ACHN (cell line): ENCODE data around the gene DOHH.
"Not testable (repeated sequence)": the region's sequence is repeated elsewhere in the genome, so short reads cannot be mapped to it uniquely, and the experiment has no call there.

Experiments
- DNase-seq: peaks from one replicate; pipeline ENCODE4 v3.0.0-alpha.2; 2015
- in situ Hi-C: cut with HindIII; loops from 2 replicates; pipeline ENCODE4 v1.10.0; 2017; ENCODE audit warnings: low sequenced_read_pairs, low pct_ligation_motif_present, low pct_unique_long_range_greater_than_20kb

DOHH gene

DNA sequence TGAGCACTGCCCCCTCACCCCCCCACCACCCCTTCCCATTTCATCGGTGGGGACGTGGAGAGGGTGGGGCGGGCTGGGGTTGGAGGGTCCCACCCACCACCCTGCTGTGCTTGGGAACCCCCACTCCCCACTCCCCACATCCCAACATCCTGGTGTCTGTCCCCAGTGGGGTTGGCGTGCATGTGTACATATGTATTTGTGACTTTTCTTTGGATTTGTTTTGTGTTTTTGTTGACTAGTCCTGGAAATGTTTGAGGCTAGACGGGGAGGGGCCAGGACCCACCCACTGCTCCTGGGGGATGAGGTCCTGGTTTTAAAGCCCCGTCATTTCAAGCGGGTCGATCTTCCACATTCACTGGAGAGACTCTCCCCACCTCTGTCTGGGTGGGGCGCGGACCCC lies 35.5 kb upstream of the DOHH start:
- in situ Hi-C loops, result no loop called here
- DNase-seq, result no peak

DNA sequence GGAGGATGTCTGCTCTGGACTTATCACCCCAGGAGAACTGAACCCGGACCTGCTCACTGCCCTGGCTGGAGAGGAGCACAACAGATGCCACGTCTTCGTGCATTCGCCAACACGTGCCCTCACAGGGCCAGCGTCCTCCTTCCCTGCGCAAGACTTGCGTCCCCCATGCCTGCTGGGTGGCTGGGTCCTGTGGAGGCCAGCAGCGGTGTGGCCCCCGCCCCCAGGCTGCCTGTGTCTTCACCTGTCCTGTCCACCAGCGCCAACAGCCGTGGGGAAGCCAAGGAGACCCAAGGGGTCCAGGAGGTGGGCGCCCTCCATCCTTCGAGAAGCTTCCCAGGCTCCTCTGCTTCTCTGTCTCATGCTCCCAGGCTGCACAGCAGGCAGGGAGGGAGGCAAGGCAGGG lies 35.1 kb upstream of the DOHH start:
- no peak for DNase-seq
- in situ Hi-C loops, result no loop called here

DNA sequence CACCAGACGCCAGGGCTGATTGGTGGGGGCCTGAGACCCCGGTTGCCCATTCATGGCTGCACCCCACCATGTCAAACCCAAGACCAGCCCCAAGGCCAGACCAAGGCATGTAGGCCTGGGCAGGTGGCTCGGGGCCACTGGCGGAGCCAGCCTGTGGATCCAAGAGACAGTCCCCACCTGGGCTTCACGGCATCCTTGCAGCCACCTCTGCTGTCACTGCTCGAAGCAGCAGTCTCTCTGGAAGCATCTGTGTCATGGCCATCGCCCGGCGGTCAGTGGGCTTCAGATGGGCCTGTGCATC lies 34.7 kb upstream of the DOHH start:
- DNase-seq, result no peak
- in situ Hi-C loops, result no loop called here

- no peak for DNase-seq
- in situ Hi-C loops, result no loop called here
Observed at GRCh38 chr19:3534375-3535234, 34.1 kb upstream of the DOHH start.

DNA sequence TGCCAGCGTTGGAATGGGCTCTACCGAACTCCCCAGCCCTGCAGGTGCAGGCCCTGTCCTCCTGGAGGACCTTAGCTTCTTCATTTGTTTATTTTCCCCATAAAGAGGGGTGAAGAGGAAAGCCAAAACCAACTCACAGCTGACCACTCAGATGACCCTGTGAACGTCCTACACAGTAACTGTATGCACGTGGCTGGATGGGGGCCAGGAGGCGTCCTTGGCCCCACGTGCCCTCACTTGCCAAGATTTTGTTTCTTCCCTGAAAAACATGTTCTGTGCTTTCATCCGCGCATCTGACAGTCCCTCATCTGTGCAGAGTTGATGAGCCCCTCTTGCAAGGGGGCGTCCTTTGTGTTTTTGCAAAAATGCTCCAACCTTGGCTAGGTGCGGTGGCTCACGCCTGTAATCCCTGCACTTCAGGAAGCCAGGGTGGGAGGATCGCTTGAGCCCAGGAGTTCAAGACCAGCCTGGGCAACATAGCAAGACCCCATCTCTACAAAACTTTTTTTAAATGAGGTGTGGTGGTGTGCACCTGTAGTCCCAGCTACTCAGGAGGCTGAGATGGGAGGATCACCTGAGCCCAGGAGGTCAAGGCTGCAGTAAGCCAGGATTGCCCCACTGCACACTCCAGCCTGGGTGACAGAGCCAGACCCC lies 33.2 kb upstream of the DOHH start:
- no peak for DNase-seq
- in situ Hi-C loops, result no loop called here

GRCh38 chr19:3533033-3533432 lies 32.6 kb upstream of the DOHH start:
- DNase-seq, result no peak
- in situ Hi-C loops, result no loop called here

- in situ Hi-C loops, result no loop called here
- DNase-seq, result no peak
Observed at GRCh38 chr19:3532154-3532786, 31.8 kb upstream of the DOHH start.

DNA sequence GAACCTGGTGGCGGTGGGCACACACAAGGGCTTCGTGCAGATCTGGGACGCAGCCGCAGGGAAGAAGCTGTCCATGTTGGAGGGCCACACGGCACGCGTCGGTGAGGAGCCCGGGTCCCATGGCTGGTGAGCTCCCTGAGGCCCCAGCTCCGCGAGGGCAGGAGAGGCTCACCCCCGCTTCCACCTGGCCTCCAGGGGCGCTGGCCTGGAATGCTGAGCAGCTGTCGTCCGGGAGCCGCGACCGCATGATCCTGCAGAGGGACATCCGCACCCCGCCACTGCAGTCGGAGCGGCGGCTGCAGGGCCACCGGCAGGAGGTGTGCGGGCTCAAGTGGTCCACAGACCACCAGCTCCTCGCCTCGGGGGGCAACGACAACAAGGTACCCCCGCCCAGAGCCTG lies 31.2 kb upstream of the DOHH start:
- in situ Hi-C loops, result no loop called here
- no peak for DNase-seq

DNA sequence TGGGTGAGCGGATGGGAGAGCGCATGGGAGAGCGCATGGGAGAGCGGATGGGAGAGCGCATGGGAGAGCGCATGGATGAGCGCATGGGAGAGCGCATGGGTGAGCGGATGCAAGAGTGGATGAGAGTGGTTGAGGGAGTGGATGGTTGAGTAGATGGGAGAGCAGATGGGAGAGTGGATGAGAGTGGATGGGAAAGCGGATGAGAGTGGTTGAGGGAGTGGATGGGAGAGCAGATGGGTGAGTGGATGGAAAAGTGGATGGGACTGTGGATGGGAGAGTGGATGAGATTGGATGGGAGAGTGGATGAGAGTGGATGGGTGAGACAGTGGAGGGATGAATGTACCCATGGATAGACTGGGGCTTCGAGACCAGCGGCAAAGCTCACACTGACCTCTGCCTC lies 29.9 kb upstream of the DOHH start:
- DNase-seq, result no peak
- in situ Hi-C loops, result no loop called here

GRCh38 chr19:3529299-3529698 lies 28.8 kb upstream of the DOHH start:
- in situ Hi-C loops, DNase-seq: not testable (repeated sequence)

DNA sequence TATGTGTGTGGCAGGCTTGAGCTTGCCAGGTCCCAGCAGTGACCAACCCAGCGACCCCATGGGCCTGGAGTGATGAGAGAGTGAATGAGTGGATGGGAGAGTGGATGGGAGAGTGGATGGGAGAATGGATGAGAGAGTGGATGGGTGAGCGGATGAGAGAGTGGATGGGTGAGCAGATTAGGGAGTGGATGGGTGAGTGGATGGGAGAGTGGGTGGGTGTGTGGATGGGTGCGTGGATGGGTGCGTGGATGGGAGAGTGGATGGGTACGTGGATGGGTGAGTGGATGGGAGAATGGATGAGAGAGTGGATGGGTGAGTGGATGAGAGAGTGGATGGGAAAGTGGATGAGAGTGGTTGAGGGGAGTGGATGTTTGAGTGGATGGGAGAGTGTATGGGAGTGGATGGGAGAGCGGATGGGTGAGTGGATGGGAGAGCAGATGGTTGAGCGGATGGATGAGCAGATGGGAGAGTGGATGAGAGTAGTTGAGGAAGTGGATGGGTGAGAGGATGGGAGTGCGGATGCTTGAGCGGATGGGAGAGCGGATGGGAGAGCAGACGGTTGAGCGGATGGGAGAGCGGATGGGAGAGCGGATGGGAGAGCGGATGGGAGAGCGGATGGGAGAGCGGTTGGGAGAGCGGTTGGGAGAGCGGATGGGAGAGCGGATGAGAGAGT lies 28.2 kb upstream of the DOHH start:
- no peak for DNase-seq
- in situ Hi-C loops, result no loop called here

GRCh38 chr19:3528080-3528479 lies 27.6 kb upstream of the DOHH start:
- DNase-seq, result no peak
- in situ Hi-C loops, result no loop called here

DNA sequence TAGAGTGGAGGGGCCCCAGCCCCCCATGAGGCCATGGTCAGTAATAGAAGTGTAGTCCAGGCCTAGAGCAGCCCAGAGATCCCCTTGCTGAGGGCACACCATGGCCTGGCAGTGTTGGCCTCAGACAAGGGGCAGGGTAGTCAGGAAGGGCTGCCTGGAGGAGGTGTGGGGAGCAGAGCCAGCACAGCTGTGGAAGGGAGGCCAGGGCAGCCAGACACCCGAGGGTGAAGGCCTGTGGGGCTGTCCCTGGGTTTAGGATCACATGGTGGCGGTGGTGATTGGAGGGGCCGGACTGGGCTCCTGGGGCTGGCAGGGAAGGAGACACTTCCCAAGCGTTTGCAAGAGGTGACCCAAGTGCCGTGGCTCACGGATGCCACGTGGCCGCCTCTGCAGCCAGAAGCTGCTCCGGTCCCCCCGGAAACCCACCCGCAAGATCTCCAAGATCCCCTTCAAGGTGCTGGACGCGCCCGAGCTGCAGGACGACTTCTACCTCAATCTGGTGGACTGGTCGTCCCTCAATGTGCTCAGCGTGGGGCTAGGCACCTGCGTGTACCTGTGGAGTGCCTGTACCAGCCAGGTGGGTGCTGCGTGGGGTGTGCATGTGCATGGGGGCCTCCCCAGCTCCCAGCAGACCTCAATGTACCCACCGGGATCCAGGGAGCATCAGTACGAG lies 26.9 kb upstream of the DOHH start:
- in situ Hi-C loops, result no loop called here
- no peak for DNase-seq

DNA sequence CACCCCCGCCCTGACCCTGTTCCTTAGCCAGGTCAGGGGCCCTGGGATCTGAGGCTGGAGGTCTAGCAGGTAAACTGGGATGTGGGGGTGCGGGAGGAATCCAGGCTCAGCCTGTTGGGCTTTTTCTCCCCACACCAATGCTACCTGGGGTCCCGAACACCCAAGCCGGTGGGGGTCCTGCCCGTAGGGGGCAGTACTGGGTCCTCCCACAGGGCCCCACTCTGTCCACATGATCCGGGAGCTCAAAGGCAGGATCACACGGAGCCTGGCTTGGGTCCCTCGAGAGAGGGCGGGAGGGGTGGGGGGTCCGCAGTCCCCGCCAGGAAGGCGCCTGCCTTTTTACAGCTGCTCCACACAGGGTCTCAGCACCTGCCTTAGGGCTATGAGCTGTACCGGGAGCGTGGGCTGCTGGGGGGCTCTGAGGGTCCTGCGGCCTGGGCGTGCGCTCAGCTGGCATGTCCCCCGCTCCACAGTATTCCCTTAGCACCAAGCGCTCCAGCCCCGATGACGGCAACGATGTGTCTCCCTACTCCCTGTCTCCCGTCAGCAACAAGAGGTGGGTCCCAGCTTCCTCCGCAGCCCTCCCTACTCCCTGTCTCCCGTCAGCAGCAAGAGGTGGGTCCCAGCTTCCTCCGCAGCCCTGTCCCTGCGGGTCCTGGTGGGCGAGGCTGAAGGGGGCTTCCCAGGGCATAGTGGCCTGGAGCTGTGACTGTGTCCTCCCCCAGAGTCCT lies 26.2 kb upstream of the DOHH start:
- in situ Hi-C loops, result no loop called here
- DNase-seq, result no peak

- no peak for DNase-seq
- in situ Hi-C loops, result no loop called here
Observed at GRCh38 chr19:3524904-3525451, 24.5 kb upstream of the DOHH start.

- in situ Hi-C loops, result no loop called here
- DNase-seq, result no peak
Observed at GRCh38 chr19:3524078-3524842, 23.8 kb upstream of the DOHH start.

GRCh38 chr19:3523361-3524077 lies 23.0 kb upstream of the DOHH start:
- in situ Hi-C loops, result no loop called here

More at GRCh38 chr19:3523361-3524077, 23.0 kb upstream of the DOHH start:
- no peak for DNase-seq
